NT2/D1 (cell line): ENCODE measurements around the gene MRPS33.

Source experiments
- SUZ12 ChIP-seq: IDR thresholded peaks from 2 replicates; pipeline ENCODE4 v1.6.1; 2011; ENCODE audit not compliant: insufficient read length, insufficient read depth; ENCODE audit errors: extremely low read depth
- YY1 ChIP-seq: IDR thresholded peaks from 2 replicates; pipeline ENCODE4 v1.6.1; 2011; ENCODE audit not compliant: insufficient read length, insufficient read depth

DNA sequence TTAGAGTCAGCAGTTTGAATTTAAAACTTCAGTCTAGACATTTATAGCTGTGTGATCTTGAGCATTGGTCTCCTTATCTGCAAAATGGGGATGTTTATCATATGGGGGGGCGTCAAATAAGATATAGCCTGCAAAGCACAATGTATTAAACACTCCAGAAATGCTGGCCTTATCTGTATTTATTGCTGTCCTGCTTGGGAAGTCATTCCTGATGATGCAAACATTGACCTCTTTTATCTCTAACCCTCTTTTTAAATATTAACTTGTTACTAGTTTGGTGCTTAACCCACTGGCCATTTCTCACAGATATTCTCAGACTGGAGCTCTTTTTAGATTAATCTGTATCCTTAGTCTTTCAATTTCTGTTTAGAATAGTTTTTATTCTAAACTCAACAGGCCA, 13.2 kb downstream of the MRPS33 start:
- TF ChIP-seq YY1 (no peak), SUZ12 (no peak)
